Fibroblast of pulmonary artery (primary cell): Measurements from ENCODE around the gene RUSC2.

Experiments
- DNase-seq: peaks from one replicate; pipeline ENCODE4 v3.0.0-alpha.2; 2010; ENCODE audit warnings: low read depth
- H3K4me3 ChIP-seq: replicated peaks from 2 replicates; pipeline ENCODE4 v1.5.1; 2011; ENCODE audit warnings: low read depth, mild to moderate bottlenecking, control low read depth, low read length, moderate library complexity
- TF ChIP-seq, protein P1 (sequence below): IDR thresholded peaks from 2 replicates; pipeline ENCODE4 v1.5.1; 2011; ENCODE audit warnings: mild to moderate bottlenecking, control low read depth, low read length, inconsistent platforms; ENCODE audit errors: missing control alignments

The RUSC2 gene

DNA sequence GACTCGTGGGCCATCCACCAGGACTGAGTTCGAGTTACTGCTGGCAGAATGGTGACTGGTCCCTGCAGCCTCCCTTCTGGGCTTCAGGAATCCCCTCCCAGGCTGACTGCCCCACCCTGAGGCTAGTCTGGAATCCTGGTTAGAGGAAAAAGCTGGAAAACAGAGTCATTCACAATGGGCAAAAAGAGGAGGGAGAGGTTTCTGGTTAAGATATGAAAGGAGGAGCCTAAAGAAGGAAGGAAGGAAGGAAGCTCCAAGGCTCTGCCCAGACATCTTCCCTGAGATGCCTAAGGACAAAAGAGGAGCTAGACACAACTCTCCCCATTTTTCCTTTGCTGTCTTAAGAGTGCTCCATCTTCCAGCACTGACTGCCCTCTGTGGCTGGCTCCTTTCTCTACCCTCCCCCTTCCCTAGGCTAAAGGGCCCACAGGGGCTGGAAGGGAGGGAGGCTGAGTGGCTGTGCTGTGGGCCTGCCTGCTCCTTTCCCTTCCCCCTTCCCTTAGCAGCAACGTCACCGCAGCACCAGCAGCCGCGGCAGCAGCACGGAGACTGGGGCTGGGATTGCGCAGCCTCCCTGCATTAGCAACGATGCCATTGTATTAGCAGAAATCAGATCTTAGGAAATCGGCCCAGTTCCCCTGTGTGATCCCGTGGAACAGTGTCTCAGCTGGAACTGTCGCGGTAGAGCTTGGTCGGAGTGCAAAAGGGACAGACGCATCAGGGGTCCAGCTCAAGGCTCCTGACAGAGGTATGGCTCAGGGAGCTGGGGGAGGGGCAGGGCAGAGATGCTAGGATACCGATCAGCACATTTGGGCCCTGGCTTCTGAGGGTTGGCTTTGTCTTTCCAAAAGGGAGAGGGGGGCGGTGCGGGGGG lies 48.7 kb downstream of the RUSC2 start:
- peak overlapping the region; percentile 49 for H3K4me3 ChIP-seq
- TF ChIP-seq, protein P1, sequence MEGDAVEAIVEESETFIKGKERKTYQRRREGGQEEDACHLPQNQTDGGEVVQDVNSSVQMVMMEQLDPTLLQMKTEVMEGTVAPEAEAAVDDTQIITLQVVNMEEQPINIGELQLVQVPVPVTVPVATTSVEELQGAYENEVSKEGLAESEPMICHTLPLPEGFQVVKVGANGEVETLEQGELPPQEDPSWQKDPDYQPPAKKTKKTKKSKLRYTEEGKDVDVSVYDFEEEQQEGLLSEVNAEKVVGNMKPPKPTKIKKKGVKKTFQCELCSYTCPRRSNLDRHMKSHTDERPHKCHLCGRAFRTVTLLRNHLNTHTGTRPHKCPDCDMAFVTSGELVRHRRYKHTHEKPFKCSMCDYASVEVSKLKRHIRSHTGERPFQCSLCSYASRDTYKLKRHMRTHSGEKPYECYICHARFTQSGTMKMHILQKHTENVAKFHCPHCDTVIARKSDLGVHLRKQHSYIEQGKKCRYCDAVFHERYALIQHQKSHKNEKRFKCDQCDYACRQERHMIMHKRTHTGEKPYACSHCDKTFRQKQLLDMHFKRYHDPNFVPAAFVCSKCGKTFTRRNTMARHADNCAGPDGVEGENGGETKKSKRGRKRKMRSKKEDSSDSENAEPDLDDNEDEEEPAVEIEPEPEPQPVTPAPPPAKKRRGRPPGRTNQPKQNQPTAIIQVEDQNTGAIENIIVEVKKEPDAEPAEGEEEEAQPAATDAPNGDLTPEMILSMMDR, result no peak

More for the DNA sequence above, 48.7 kb downstream of the RUSC2 start:
- peak; percentile 91 for DNase-seq
